Left lung (tissue), 10 donors: ENCODE measurements around the gene PRKCA. TPM values are rescaled to one million over a fixed set of nuclear protein-coding genes. Genes with fewer than 3 reads are reported as not detected.

Experiments
- ATAC-seq: fragments of 200-7000 bp; cut with Tn5 transposase; one replicate; pipeline ENCODE4 v1.9.1; 2020; ENCODE audit warnings: moderate library complexity
- DNase-seq, 4 donors: peaks; one replicate each; pipeline ENCODE4 v3.0.0-alpha.2; 2013 to 2020
- H3K27ac ChIP-seq, 2 donors: fragments of 200-600 bp; sonication (generic) in 1 of 2; one replicate each; pipeline versions ENCODE4 v1.5.0 to v1.8.0; 2020 to 2021
- H3K27me3 ChIP-seq, 2 donors: fragments of 200-600 bp; sonication (generic) in 1 of 2; one replicate each; pipeline versions ENCODE4 v1.5.0 to v1.8.0; 2020 to 2021
- H3K36me3 ChIP-seq, 2 donors: fragments of 200-600 bp; sonication (generic) in 1 of 2; one replicate each; pipeline versions ENCODE4 v1.5.0 to v1.8.0; 2020 to 2021
- H3K4me1 ChIP-seq, 2 donors: fragments of 200-600 bp; one replicate each; pipeline ENCODE4 v1.8.0; 2021
- H3K4me3 ChIP-seq, 2 donors: fragments of 200-600 bp; sonication (generic) in 1 of 2; one replicate each; pipeline versions ENCODE4 v1.5.0 to v1.8.0; 2020 to 2021; ENCODE audit warnings: mild to moderate bottlenecking in 1 of 2
- H3K9me3 ChIP-seq, 2 donors: fragments of 200-600 bp; sonication (generic) in 1 of 2; one replicate each; pipeline versions ENCODE4 v1.5.0 to v1.8.0; 2020 to 2021
- CTCF ChIP-seq, 2 donors: fragments of 200-600 bp; sonication (generic) in 1 of 2; IDR thresholded peaks; one replicate each; pipeline versions ENCODE4 v1.5.0 to v1.8.0; 2021; ENCODE audit warnings: antibody characterized with exemption in 2 of 2
- intact Hi-C, 2 donors: fragments of 100-400 bp; cut with DNase I; formaldehyde crosslinking; loops; one replicate each; pipeline versions ENCODE4 v1.11.2 to v1.14.2; 2022
- polyA plus RNA-seq, 6 donors: library from polyadenylated mRNA; unstranded; fragments of 120-200 nt; gene quantifications; one replicate each; pipeline ENCODE4 v1.2.1, GENCODE V29; 2013; ENCODE audit not compliant: insufficient read length in 6 of 6
- total RNA-seq, 2 donors: library from RNA; stranded (reverse); fragmentation: NEBNext Ultra II Directional; extraction: Animal tissue kit (Norgen Biotek cat#: 25700); gene quantifications; one replicate each; pipeline ENCODE4 v1.2.1, GENCODE V29; 2021
- donor health status: DM: no; HTN: yes; CAD: no.
- donor health status: DM: no; HTN: no; CAD: no.

The PRKCA gene
- total and polyA plus RNA-seq, 8 donors, result 16.4 to 30.4 (median 17.5) TPM

GRCh38 chr17:66335797-66336196, 33.4 kb downstream of the PRKCA start:
- Histone ChIP-seq H3K27me3 (no peaks in the 10 kb centered on the region), H3K4me3 (no peak overlapping the region), H3K9me3 (no peaks in the 10 kb centered on the region), H3K4me1 (peaks cover 0 to 12% of the 10 kb centered on the region in 2 donors), H3K36me3 (no peaks in the 10 kb centered on the region), H3K27ac (no peak overlapping the region)
- no peak for DNase-seq
- no peak for ATAC-seq
- intact Hi-C loops, result no loop called here
- no peak for TF ChIP-seq CTCF (IDR thresholded peaks at IDR 0.05)

GRCh38 chr17:66337268-66337667, 34.9 kb downstream of the PRKCA start:
- no peak for TF ChIP-seq CTCF (IDR thresholded peaks at IDR 0.05)
- H3K36me3 ChIP-seq, result no peaks in the 10 kb centered on the region
- DNase-seq (no peak), ATAC-seq (no peak)
- peaks cover 0 to 12% of the 10 kb centered on the region in 2 donors for H3K4me1 ChIP-seq
- intact Hi-C loops, result no loop called here
- H3K9me3 ChIP-seq, result no peaks in the 10 kb centered on the region
- no peak overlapping the region for H3K27ac ChIP-seq
- H3K4me3 ChIP-seq, result no peak overlapping the region
- H3K27me3 ChIP-seq, result no peaks in the 10 kb centered on the region

- no peaks in the 10 kb centered on the region for H3K27me3 ChIP-seq
- H3K4me1 ChIP-seq, result peaks cover 0 to 12% of the 10 kb centered on the region in 2 donors
- no peaks in the 10 kb centered on the region for H3K36me3 ChIP-seq
- H3K9me3 ChIP-seq, result no peaks in the 10 kb centered on the region
- DNase-seq (no peak), ATAC-seq (peak; percentile 34)
- intact Hi-C loops, result no loop called here
- no peak for TF ChIP-seq CTCF (IDR thresholded peaks at IDR 0.05)
- no peak overlapping the region for H3K4me3 ChIP-seq
- no peak overlapping the region for H3K27ac ChIP-seq
Observed at GRCh38 chr17:66337866-66338485, 35.6 kb downstream of the PRKCA start.

- no peak for ATAC-seq
- H3K27me3 ChIP-seq, result no peaks in the 10 kb centered on the region
- H3K9me3 ChIP-seq, result no peaks in the 10 kb centered on the region
- H3K4me1 ChIP-seq, result peaks cover 4 to 12% of the 10 kb centered on the region in 2 donors
- no peak overlapping the region for H3K4me3 ChIP-seq
- intact Hi-C loops, result no loop called here
- DNase-seq, result no peak
- no peak overlapping the region for H3K27ac ChIP-seq
- H3K36me3 ChIP-seq, result no peaks in the 10 kb centered on the region
- no peak for TF ChIP-seq CTCF (IDR thresholded peaks at IDR 0.05)
Observed at GRCh38 chr17:66338937-66339336, 36.5 kb downstream of the PRKCA start.

- TF ChIP-seq CTCF (IDR thresholded peaks at IDR 0.05), result no peak
- DNase-seq, result no peak
- no peaks in the 10 kb centered on the region for H3K9me3 ChIP-seq
- H3K27me3 ChIP-seq, result no peaks in the 10 kb centered on the region
- no peak for ATAC-seq
- no peak overlapping the region for H3K4me3 ChIP-seq
- H3K4me1 ChIP-seq, result peaks cover 4 to 12% of the 10 kb centered on the region in 2 donors
- intact Hi-C loops, result no loop called here
- no peaks in the 10 kb centered on the region for H3K36me3 ChIP-seq
- H3K27ac ChIP-seq, result no peak overlapping the region
Observed at GRCh38 chr17:66339561-66339960, 37.1 kb downstream of the PRKCA start.
